HG03354 (cell line): ENCODE measurements around the gene SIGLECL1.
"Not testable (repeated sequence)": the region's sequence is repeated elsewhere in the genome, so short reads cannot be mapped to it uniquely, and the experiment has no call there.

Source experiments
- ATAC-seq: cut with Tn5 transposase; IDR thresholded peaks from one replicate; pipeline ENCODE4 v1.9.1; 2021; ENCODE audit warnings: mild to moderate bottlenecking; ENCODE audit not compliant: unreplicated experiment, poor library complexity, severe bottlenecking

SIGLECL1 gene

GRCh38 chr19:51250786-51251467, at the start of gene SIGLECL1:
Gene SIGLECL1, plus strand, starts transcription at chr19:51251080. Its CDS starts 12,993 bp downstream, at chr19:51264073.
- no peak for ATAC-seq

GRCh38 chr19:51201712-51202111, 49.2 kb upstream of the SIGLECL1 start:
- no peak for ATAC-seq

DNA sequence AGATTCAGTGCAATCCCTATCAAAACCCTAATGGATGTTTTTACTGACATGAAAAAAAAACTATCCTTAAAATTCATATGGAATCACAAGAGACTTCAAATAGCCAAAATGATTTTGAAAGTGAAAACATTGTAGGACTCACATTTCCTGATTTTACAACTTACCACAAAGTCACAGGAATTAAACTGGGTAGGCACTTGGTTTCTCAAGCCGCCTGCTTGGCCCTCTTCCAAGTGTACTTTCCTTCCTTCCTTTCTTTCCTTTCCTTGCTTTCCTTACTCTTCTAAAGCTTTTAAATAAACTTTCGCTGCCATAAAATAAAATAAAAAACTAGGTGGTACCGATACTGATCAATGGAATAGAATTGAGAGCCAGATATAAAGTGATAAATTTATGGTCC, 47.0 kb upstream of the SIGLECL1 start:
- no peak for ATAC-seq

GRCh38 chr19:51204321-51204720, 46.6 kb upstream of the SIGLECL1 start:
- no peak for ATAC-seq

GRCh38 chr19:51207747-51208146, 43.1 kb upstream of the SIGLECL1 start:
- ATAC-seq = no peak

DNA sequence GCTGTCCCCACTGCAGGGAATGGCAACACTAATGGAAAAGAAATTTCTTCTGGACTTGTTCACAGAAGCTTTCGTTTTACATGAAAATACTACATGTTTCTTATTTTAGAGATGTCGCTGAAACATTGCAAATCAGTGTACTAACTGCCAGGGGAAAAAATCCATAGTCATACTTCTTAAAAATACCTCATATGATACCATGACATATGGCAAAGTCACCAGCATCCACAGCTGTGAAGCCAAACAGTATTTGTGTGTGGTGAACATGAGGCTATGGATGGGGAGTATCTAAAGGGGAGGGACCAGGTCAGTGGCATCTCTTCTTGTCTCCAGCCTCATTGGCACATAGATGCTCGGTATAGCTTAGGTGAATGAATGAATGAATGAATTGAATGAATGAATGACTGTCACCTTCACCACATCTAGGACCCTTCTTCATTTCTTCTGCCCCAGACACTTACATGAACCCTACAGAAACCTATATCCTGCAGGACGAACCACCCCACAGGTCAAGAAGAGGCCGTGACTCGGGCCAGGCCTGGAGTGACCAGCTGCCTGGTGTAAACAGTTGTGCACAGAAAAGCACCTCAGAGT, 40.6 kb upstream of the SIGLECL1 start:
- ATAC-seq = no peak

DNA sequence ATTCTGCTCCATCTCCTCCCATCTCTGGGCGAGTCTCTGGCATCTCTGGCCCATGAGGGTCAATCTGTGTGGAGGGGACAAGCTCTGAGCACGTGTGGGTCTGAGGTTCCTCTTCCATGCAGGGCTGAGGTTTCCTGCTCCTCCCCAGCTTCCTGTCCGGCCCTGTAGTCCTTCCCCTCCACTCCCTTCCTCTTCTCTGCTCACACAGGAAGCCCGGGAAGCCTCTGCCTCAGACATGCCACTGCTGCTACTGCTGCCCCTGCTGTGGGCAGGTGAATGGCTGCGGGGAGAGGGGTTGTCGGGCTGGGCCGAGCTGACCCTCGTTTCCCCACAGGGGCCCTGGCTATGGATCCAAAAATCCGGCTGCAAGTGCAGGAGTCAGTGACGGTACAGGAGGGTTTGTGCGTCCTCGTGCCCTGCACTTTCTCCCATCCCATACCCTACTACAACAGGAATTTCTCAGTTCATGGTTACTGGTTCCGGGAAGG, 40.0 kb upstream of the SIGLECL1 start:
- not testable (repeated sequence) for ATAC-seq

DNA sequence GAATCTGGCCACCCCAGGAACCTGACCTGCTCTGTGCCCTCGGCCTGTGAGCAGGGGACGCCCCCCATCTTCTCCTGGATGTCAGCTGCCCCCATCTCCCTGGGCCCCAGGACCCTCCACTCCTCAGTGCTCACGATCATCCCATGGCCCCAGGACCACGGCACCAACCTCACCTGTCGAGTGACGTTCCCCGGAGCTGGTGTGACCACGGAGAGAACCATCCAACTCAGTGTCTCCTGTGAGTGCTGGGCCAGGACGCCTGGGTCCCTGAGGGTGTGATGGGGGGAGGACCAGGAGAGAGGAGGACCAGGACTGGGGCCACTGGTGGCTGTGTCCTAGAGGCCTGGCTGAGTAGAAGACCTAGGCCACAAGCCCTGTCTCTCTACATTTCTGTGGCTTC, 39.0 kb upstream of the SIGLECL1 start:
- no peak for ATAC-seq

DNA sequence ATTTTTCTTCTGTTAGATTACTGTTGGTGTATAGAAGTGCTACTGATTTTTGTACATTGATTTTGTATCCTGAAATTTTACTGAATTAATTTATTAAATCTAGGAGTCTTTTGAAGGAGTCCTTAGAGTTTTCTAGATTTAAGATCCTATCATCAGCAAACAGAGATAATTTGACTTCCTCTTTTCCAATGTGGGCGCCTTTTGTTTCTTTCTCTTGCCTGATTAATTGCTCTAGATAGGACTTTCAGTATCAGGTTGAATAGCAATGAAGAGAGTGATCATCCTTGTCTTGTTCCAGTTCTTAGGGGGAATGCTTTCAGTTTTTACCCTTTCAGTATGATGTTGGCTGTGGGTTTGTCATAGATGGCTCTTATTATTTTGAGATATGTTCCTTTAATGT, 31.6 kb upstream of the SIGLECL1 start:
- ATAC-seq = no peak

GRCh38 chr19:51219971-51220370, 30.9 kb upstream of the SIGLECL1 start:
- ATAC-seq = no peak

GRCh38 chr19:51220996-51221395, 29.9 kb upstream of the SIGLECL1 start:
- ATAC-seq = no peak

DNA sequence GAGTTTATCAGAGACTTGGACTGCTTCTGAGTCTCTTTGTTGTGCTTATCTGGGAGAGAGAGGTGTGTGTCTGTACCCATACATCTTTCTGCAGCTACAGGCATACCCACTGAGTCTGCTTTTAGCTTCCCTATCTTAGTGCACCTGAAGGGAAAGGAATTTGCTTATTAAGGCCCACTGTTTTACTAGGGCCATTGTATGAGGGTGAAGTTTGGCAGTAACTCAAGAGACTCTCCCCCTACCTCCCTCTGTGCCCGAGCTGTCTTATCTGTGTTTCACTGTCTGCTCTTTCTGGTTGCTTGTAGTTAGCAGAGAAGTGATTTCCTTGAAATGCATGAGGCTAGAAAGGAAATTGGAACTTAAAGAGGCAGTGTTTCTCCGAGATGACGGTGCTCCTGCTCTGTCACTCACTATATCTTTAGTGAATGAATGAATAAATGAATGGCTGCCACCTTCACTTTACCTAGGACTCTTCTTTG, 26.7 kb upstream of the SIGLECL1 start:
- ATAC-seq = no peak

DNA sequence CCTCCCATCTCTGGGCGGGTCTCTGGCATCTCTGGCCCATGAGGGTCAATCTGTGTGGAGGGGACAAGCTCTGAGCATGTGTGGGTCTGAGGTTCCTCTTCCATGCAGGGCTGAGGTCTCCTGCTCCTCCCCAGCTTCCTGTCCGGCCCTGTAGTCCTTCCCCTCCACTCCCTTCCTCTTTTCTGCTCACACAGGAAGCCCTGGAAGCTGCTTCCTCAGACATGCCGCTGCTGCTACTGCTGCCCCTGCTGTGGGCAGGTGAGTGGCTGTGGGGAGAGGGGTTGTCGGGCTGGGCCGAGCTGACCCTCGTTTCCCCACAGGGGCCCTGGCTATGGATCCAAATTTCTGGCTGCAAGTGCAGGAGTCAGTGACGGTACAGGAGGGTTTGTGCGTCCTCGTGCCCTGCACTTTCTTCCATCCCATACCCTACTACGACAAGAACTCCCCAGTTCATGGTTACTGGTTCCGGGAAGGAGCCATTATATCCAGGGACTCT, 25.9 kb upstream of the SIGLECL1 start, which contains the start of gene CD33:
Gene CD33 (plus strand): TSS at position 183 of the 496 bp plus-strand sequence. CDS start 39 bp downstream, at position 222.
- not testable (repeated sequence) for ATAC-seq

- no peak for ATAC-seq
These were observed 24.8 kb upstream of the SIGLECL1 start for GRCh38 chr19:51226067-51226466.

GRCh38 chr19:51227326-51227725, 23.6 kb upstream of the SIGLECL1 start:
- no peak for ATAC-seq

DNA sequence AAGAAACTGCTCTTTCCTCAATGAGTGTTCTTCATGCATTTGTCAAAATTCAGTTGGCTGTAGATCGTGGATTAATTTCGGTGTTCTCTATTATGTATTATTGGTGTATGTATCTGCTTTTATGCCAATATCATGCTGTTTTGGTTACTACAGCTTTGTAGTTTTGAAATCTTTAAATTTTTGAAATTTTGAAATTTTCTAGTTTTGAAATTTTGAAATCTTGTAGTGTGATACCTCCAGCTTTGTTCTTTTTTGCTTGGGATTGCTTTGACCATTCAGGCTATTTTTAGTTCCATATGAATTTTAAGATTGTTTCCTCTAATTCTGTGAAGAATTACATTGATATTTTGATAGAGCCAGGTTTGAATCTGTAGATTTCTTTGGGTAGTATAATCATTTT, 22.9 kb upstream of the SIGLECL1 start:
- no peak for ATAC-seq

GRCh38 chr19:51240866-51241265, 10.0 kb upstream of the SIGLECL1 start:
- no peak for ATAC-seq

GRCh38 chr19:51242881-51243630, 7.8 kb upstream of the SIGLECL1 start:
- no peak for ATAC-seq

- no peak for ATAC-seq
These were observed 4.7 kb upstream of the SIGLECL1 start for GRCh38 chr19:51246164-51246552.

DNA sequence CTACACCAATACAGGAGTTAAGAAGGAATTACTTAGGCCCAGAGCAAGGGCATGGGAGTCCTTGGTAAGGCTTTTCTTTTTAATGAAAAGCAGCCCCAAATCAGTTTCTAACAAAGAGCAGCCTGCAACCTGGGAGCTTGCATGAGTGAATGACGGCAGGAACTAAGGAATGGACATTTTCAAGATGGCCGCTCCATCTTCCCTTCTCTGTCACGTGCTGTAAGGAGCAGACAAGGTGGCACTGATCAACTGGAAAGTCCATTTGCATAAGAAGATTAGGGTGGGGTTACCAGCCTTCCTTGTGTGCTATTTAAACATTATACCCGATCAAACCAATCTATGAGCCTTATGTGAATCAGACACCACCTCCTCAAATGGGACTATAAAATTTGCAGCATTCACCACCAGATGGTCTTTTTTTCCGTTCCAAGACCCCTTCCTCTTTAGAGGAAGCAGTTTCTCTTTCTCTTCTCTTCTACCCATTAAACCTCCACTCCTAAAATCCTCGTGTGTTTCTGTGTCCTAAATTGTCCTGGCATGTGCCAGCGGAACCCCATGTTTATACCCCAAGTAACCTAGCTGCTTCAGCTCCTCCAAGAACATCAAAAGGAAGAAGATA, 2.8 kb upstream of the SIGLECL1 start:
- ATAC-seq = no peak
